Measurements from ENCODE around the gene LYRM9.
A peak's percentile ranks its signal among the peaks of the same experiment; 100 is the strongest.
"Not testable (repeated sequence)": the region's sequence is repeated elsewhere in the genome, so short reads cannot be mapped to it uniquely, and the experiment has no call there.

Gene LYRM9

DNA sequence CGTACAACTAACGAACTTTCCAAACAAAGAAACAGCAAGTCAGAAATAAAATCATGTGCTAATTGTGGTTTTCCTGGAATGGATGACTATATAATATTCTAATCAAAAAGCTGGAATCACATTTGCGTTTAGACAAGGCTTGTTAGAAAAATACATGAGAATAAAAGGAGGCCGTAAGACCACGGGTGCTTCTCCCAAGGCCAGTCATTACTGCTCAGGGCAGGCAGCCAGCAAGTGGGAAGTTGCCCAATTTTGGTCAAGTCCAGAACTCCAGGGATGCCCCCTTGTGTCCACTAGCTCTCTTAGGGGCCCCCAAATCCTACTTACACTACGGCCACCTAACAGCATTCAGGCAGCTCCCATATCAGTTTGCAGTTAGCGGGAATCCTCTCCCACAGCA lies 25.9 kb upstream of the LYRM9 start:
- peak; percentile 3 to 18 for DNase-seq (ENCODE audit: low read depth in 2 of 2)
- H3K4me3 ChIP-seq (replicated peaks in 1 of 2; ENCODE audit: low read depth in 2 of 2, low read length in 2 of 2) = no peak overlapping the region
- no peak for TF ChIP-seq CTCF (IDR thresholded peaks at IDR 0.05; ENCODE audit: low read depth, low read length)

DNA sequence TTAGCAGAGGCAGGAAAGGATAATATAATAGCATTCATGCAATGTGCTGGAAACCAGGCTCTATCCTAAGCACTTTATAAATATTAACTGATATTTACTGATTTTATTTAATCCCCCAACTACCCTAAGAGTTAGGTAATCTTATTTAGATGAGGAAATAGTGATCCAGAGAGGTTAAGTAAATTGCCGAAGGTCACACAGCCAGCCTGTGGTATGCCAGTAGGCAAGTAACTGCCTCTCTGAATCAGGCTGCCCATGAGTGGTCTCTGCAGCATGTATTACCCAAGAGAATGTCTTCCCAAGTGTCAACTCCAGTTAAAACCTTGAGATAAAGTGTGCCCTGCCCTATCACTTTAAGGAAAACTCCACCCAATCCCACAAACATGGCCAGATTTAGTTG lies 25.3 kb upstream of the LYRM9 start:
- no peak for DNase-seq (ENCODE audit: low read depth in 2 of 2)
- no peak for TF ChIP-seq CTCF (IDR thresholded peaks at IDR 0.05; ENCODE audit: low read depth, low read length)
- no peak overlapping the region for H3K4me3 ChIP-seq (replicated peaks in 1 of 2; ENCODE audit: low read depth in 2 of 2, low read length in 2 of 2)

DNA sequence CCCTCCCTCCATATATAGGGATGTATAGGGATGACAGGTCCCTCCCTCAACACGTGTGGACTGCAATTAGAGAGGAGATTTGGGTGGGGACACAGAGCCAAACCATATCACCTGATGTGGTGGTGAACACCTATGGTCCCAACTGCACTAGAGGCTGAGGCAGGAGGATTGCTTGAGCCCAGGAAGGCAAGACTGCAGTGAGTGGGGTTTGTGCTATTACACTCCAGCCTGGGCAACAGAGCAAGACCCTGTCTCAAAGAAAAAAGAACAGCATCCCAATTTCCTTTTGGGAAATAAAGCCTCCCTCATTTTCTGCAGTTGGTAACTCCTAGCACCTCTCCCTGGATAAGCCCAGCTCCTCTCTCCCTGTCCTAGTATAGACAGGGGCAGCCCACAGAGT lies 23.8 kb upstream of the LYRM9 start:
- DNase-seq (ENCODE audit: low read depth in 2 of 2) = no peak
- no peak for TF ChIP-seq CTCF (IDR thresholded peaks at IDR 0.05; ENCODE audit: low read depth, low read length)
- H3K4me3 ChIP-seq (replicated peaks in 1 of 2; ENCODE audit: low read depth in 2 of 2, low read length in 2 of 2) = no peak overlapping the region

GRCh38 chr17:27915709-27916108 lies 22.5 kb upstream of the LYRM9 start:
- no peak for TF ChIP-seq CTCF (IDR thresholded peaks at IDR 0.05; ENCODE audit: low read depth, low read length)
- DNase-seq (ENCODE audit: low read depth in 2 of 2) = no peak
- no peak overlapping the region for H3K4me3 ChIP-seq (replicated peaks in 1 of 2; ENCODE audit: low read depth in 2 of 2, low read length in 2 of 2)

DNA sequence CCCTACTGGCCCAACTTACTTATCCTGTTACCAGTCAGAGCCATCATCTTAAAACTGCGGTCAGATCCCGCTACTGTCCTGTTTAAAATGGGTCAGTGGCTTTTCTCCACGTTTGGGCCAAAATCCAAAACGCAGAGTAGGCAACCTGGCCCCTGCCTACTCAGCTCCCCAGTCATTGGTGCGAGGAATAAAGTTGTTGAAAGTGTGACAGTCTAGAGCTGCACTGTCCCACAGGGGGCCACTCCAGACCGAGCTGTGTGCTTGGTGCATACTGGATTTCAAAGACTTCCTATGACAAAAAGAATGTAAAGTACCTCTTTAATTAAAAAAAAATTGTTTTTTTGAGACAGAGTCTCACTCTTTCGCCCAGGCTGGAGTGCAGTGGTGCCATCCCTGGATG lies 21.2 kb upstream of the LYRM9 start:
- no peak overlapping the region for H3K4me3 ChIP-seq (replicated peaks in 1 of 2; ENCODE audit: low read depth in 2 of 2, low read length in 2 of 2)
- DNase-seq (ENCODE audit: low read depth in 2 of 2) = no peak

DNA sequence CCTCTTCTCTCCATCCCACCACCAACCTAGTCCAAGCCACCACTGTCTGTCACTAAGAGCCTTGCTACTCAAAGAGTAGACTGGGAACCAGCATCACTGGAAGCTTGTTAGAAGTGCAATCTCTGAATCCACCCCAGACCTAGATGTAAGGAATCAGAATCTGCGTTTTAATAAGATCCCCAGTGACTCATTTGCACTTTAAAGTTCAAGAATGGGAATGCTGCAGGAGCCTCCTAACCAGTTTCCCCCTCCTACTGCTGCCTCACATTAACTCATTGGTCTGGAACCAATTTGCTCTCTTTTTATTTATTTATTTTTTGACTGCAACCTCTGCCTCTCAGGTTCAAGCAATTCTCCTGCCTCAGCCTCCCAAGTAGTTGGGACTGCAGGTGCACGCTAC lies 19.8 kb upstream of the LYRM9 start:
- TF ChIP-seq CTCF (IDR thresholded peaks at IDR 0.05; ENCODE audit: low read depth, low read length) = no peak
- no peak for DNase-seq (ENCODE audit: low read depth in 2 of 2)
- no peak overlapping the region for H3K4me3 ChIP-seq (replicated peaks in 1 of 2; ENCODE audit: low read depth in 2 of 2, low read length in 2 of 2)

More for the DNA sequence above, 21.2 kb upstream of the LYRM9 start:
- TF ChIP-seq CTCF (IDR thresholded peaks at IDR 0.05; ENCODE audit: low read depth, low read length) = no peak

- not testable (repeated sequence) for DNase-seq (ENCODE audit: low read depth in 2 of 2); H3K4me3 ChIP-seq (replicated peaks in 1 of 2; ENCODE audit: low read depth in 2 of 2, low read length in 2 of 2)
Observed at GRCh38 chr17:27912299-27912698, 19.1 kb upstream of the LYRM9 start.

Measured in cardiac fibroblast (primary cell).